K562 (cell line): ENCODE data around the gene INO80E. TPM values are rescaled to one million over a fixed set of nuclear protein-coding genes. Genes with fewer than 3 reads are reported as not detected.
A peak's percentile ranks its signal among the peaks of the same experiment; 100 is the strongest.

Experiments used
- ATAC-seq: fragments of 200-7000 bp; cut with Tn5 transposase; 3 replicates; pipeline ENCODE4 v1.9.1; 2020; ENCODE audit warnings: moderate library complexity
- BruUV-seq: library from RNA; stranded (reverse); fragments of 400-500 nt; replicated peaks from 2 replicates; lab custom pipeline; 2021; lab: Mats Ljungman, UMichigan
- CTCF ChIA-PET: fragments of 300-600 bp; formaldehyde crosslinking; extraction: SDS; loops from one replicate; lab custom pipeline; 2021; ENCODE audit warnings: low intra/inter-chr PET ratio; lab: Yijun Ruan, JAX
- POLR2A ChIA-PET: fragments of 300-600, 350-650 bp; sonication (Branson Sonifier 250); formaldehyde crosslinking; extraction: SDS; loops from one replicate; lab custom pipeline; 2021; ENCODE audit warnings: antibody characterized with exemption, inconsistent platforms; lab: Yijun Ruan, JAX
- DNase-seq, 4 experiments: peaks; one replicate each; pipeline versions ENCODE4 v3.0.0 to v3.0.0-alpha.2; 2011 to 2018; ENCODE audit warnings: low spot score in 3 of 4, mixed read lengths in 3 of 4; ENCODE audit errors: extremely low read depth in 1 of 4
- FAIRE-seq: peaks from 2 replicates; lab custom pipeline; 2011; peaks lifted over from hg19 to GRCh38; lab: Jason Lieb, UNC
- H2AFZ ChIP-seq: 2 replicates; pipeline ENCODE4 v1.6.0; 2011; ENCODE audit warnings: low read depth, low read length, control low read depth, inconsistent platforms
- H3K27ac ChIP-seq: fragments of 200-600 bp; 3 replicates; pipeline ENCODE4 v1.8.0; 2011; ENCODE audit warnings: low read depth, mild to moderate bottlenecking, control low read depth, inconsistent platforms, low read length, moderate library complexity, mixed read lengths; ENCODE audit errors: extremely low read depth
- H3K27me3 ChIP-seq, 2 experiments: fragments of 300-600 bp in 1 of 2; 2 replicates in 1 of 2; 3 replicates in 1 of 2; pipeline versions ENCODE4 v1.6.0 to v1.8.0; 2011; ENCODE audit warnings: inconsistent platforms in 2 of 2, low read length in 2 of 2, mild to moderate bottlenecking in 1 of 2, mixed read lengths in 1 of 2, moderate library complexity in 1 of 2; ENCODE audit not compliant: control insufficient read depth in 2 of 2, insufficient read depth in 2 of 2
- H3K36me3 ChIP-seq: fragments of 300-600 bp; 3 replicates; pipeline ENCODE4 v1.8.0; 2011; ENCODE audit warnings: mild to moderate bottlenecking, low read length, inconsistent platforms; ENCODE audit not compliant: control insufficient read depth, insufficient read depth
- H3K4me1 ChIP-seq, 2 experiments: fragments of 200-600 bp in 1 of 2; replicated peaks in 1 of 2; 2 replicates in 1 of 2; 3 replicates in 1 of 2; pipeline versions ENCODE4 v1.5.1 to v1.8.0; 2011; ENCODE audit warnings: inconsistent platforms in 2 of 2, low read length in 2 of 2, mild to moderate bottlenecking in 1 of 2, mixed read lengths in 1 of 2, moderate library complexity in 1 of 2; ENCODE audit not compliant: control insufficient read depth in 2 of 2, insufficient read depth in 2 of 2
- H3K4me2 ChIP-seq: 2 replicates; pipeline ENCODE4 v1.6.1; 2011; ENCODE audit warnings: low read length, control low read depth, inconsistent platforms, mixed read lengths; ENCODE audit not compliant: insufficient read depth
- H3K4me3 ChIP-seq: fragments of 200-600 bp; sonication (generic), shearing (Covaris generic); 2 replicates; pipeline ENCODE4 v1.5.1; 2016; ENCODE audit warnings: control low read depth, inconsistent platforms
- H3K79me2 ChIP-seq: fragments of 200-600 bp; 3 replicates; pipeline ENCODE4 v1.8.0; 2011; ENCODE audit warnings: low read length, inconsistent platforms; ENCODE audit not compliant: control insufficient read depth, insufficient read depth
- H3K9ac ChIP-seq, 2 experiments: 2 replicates each; pipeline versions ENCODE4 v1.6.0 to v1.6.1; 2011; ENCODE audit warnings: low read depth in 2 of 2, low read length in 2 of 2, control low read depth in 1 of 2, inconsistent platforms in 1 of 2, mild to moderate bottlenecking in 1 of 2, mixed read lengths in 1 of 2; ENCODE audit not compliant: insufficient read depth in 1 of 2
- H3K9me1 ChIP-seq: one replicate; pipeline ENCODE4 v1.6.0; 2011; ENCODE audit warnings: inconsistent platforms, mild to moderate bottlenecking, low read length, moderate library complexity; ENCODE audit not compliant: control insufficient read depth, insufficient read depth
- H3K9me3 ChIP-seq: replicated peaks from 2 replicates; pipeline ENCODE4 v1.5.1; 2011; ENCODE audit warnings: low read depth, low read length, inconsistent platforms; ENCODE audit not compliant: control insufficient read depth, insufficient read depth
- H4K20me1 ChIP-seq: replicated peaks from 2 replicates; pipeline ENCODE4 v1.6.1; 2011; ENCODE audit warnings: low read length, inconsistent platforms, mixed read lengths; ENCODE audit not compliant: control insufficient read depth, insufficient read depth
- CEBPB ChIP-seq: fragments of 450-650 bp; IDR thresholded peaks from 2 replicates; pipeline ENCODE4 v1.6.1; 2016; ENCODE audit warnings: missing genetic modification characterization, missing compliant biosample characterization
- MNT ChIP-seq, 2 experiments: fragments of 450-650 bp; conservative IDR thresholded peaks; 2 replicates each; pipeline ENCODE4 v1.6.1; 2017; ENCODE audit warnings: mild to moderate bottlenecking in 2 of 2, moderate library complexity in 2 of 2
- RBM22 ChIP-seq: fragments of 200-400 bp; formaldehyde crosslinking; IDR thresholded peaks from 2 replicates; pipeline ENCODE4 v1.6.1; 2018; ENCODE audit warnings: low read length, low read depth; ENCODE audit not compliant: poor library complexity, severe bottlenecking
- YY1 ChIP-seq, 3 experiments: IDR thresholded peaks; 2 replicates each; pipeline ENCODE4 v1.6.1; 2011; ENCODE audit warnings: low read length in 2 of 3, mild to moderate bottlenecking in 2 of 3, moderate library complexity in 2 of 3, borderline replicate concordance in 1 of 3, control low read depth in 1 of 3, low read depth in 1 of 3; ENCODE audit not compliant: insufficient read depth in 3 of 3, insufficient replicate concordance in 2 of 3, control insufficient read depth in 1 of 3, insufficient read length in 1 of 3; ENCODE audit errors: extremely low read depth in 1 of 3
- ZFX ChIP-seq: sonication (generic); formaldehyde crosslinking; IDR thresholded peaks from 2 replicates; pipeline ENCODE4 v1.8.0; 2022; ENCODE audit warnings: mild to moderate bottlenecking, missing genetic modification reagents, moderate library complexity
- WGBS: fragments of 100-300 bp; shearing (Covaris generic); methylation state at CpG from one replicate; pipeline ENCODE4 v1.1.6; 2016; ENCODE audit warnings: low coverage, mixed read lengths; ENCODE audit not compliant: insufficient coverage; ENCODE audit errors: missing lambda C conversion rate; 5-methylcytosine and 5-hydroxymethylcytosine counted together
- in situ Hi-C: fragments of 300-500 bp; cut with MboI; formaldehyde crosslinking; loops from 4 replicates; pipeline ENCODE4 v1.15.0; 2018; ENCODE audit warnings: inconsistent platforms, mixed read lengths
- intact Hi-C: fragments of 100-400 bp; cut with micrococcal nuclease; formaldehyde crosslinking; loops from 2 replicates; pipeline ENCODE4 v1.14.2; 2022
- polyA plus RNA-seq, 8 experiments: library from polyadenylated mRNA; depleted of rRNA in 4 of 8; stranded (reverse) in 5 of 8; unstranded in 3 of 8; fragments of >200 nt; fragmentation: Nextera tagmentation in 2 of 8; fragmentation: Illumina TruSeq in 1 of 8; extraction: Ambion mirVana in 2 of 8; extraction: Trizol in 1 of 8; gene quantifications; 2 replicates each; pipeline versions ENCODE4 v1.2.1 to v1.2.3, GENCODE V29; 2011 to 2014; ENCODE audit warnings: inconsistent platforms in 1 of 8, missing spikeins in 1 of 8
- total RNA-seq, 7 experiments: library from RNA; depleted of rRNA in 6 of 7; stranded (reverse); fragments of >200 nt in 6 of 7; fragmentation: Illumina TruSeq in 2 of 7; extraction: Trizol in 2 of 7; gene quantifications; 2 replicates each; pipeline versions ENCODE4 v1.2.1 to v1.2.3, GENCODE V29; 2011 to 2021; ENCODE audit warnings: low replicate concordance in 1 of 7
- TF ChIP-seq, protein P1 (sequence below): fragments of 200-800 bp; sonication (Bioruptor generic); IDR thresholded peaks from 2 replicates; pipeline ENCODE4 v1.6.1; 2017; ENCODE audit warnings: missing genetic modification characterization, missing compliant biosample characterization
- TF ChIP-seq, protein P2 (sequence below): sonication (generic); formaldehyde crosslinking; IDR thresholded peaks from 2 replicates; pipeline ENCODE4 v1.8.0; 2022; ENCODE audit warnings: mild to moderate bottlenecking, missing genetic modification reagents
- TF ChIP-seq, protein P3 (sequence below): sonication (generic); formaldehyde crosslinking; IDR thresholded peaks from 2 replicates; pipeline ENCODE4 v1.8.1; 2023; ENCODE audit warnings: missing genetic modification reagents, mild to moderate bottlenecking, borderline replicate concordance
- TF ChIP-seq, protein P4 (sequence below): IDR thresholded peaks from 2 replicates; pipeline ENCODE4 v1.6.1; 2011; ENCODE audit not compliant: insufficient read length; ENCODE audit errors: extremely low read depth

The INO80E gene
- total and polyA plus RNA-seq, 9 of the 15 experiments (the other 6 are each of a cell fraction or from before 2014, with no cell fraction given), result 0.31 to 102 (median 49.3) TPM

GRCh38 chr16:29951625-29952365 lies 44.2 kb upstream of the INO80E start:
- 66% methylated on average over 8 of the region's 8 CpGs for WGBS
- H3K27me3 ChIP-seq, result no peaks in the 10 kb centered on the region
- peaks cover 9% of the 10 kb centered on the region for H3K9me3 ChIP-seq
- no peak overlapping the region for H3K4me3 ChIP-seq
- H3K36me3 ChIP-seq, result no peaks in the 10 kb centered on the region
- CTCF ChIA-PET, result no interaction called here
- no peaks in the 10 kb centered on the region for H3K9me1 ChIP-seq
- H3K9ac ChIP-seq, result no peak overlapping the region
- H3K4me1 ChIP-seq, result peaks cover 0 to 3% of the 10 kb centered on the region in 2 experiments; a peak in 1 of 5 replicates
- peak overlapping the region; percentile 22; the same call in 1 of the 2 replicates for H2AFZ ChIP-seq
- H3K4me2 ChIP-seq, result no peak overlapping the region
- no peaks in the 10 kb centered on the region for H4K20me1 ChIP-seq
- POLR2A ChIA-PET, result interaction anchor here (0.6 kb wide), 1 partner anchor 9 kb away, joined by 4 read pairs; no protein-coding TSS in a partner anchor
- DNase-seq (no peak), FAIRE-seq (no peak), ATAC-seq (peak; percentile 45; the same call in 2 of the 3 replicates)
- intact Hi-C loops (no loop called here), in situ Hi-C loops (no loop called here)
- no peak overlapping the region for H3K27ac ChIP-seq
- no TSS peak for BruUV-seq
- no peaks in the 10 kb centered on the region for H3K79me2 ChIP-seq
- TF ChIP-seq, protein P1, sequence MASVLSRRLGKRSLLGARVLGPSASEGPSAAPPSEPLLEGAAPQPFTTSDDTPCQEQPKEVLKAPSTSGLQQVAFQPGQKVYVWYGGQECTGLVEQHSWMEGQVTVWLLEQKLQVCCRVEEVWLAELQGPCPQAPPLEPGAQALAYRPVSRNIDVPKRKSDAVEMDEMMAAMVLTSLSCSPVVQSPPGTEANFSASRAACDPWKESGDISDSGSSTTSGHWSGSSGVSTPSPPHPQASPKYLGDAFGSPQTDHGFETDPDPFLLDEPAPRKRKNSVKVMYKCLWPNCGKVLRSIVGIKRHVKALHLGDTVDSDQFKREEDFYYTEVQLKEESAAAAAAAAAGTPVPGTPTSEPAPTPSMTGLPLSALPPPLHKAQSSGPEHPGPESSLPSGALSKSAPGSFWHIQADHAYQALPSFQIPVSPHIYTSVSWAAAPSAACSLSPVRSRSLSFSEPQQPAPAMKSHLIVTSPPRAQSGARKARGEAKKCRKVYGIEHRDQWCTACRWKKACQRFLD (CRISPR knock-in tag), result no peak
- TF ChIP-seq MNT (conservative IDR thresholded peaks at IDR 0.05), result no peak
- TF ChIP-seq, protein P2, sequence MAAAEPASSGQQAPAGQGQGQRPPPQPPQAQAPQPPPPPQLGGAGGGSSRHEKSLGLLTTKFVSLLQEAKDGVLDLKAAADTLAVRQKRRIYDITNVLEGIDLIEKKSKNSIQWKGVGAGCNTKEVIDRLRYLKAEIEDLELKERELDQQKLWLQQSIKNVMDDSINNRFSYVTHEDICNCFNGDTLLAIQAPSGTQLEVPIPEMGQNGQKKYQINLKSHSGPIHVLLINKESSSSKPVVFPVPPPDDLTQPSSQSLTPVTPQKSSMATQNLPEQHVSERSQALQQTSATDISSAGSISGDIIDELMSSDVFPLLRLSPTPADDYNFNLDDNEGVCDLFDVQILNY (CRISPR knock-in tag), result no peak
- no peak for TF ChIP-seq CEBPB
- no peak for TF ChIP-seq YY1 (IDR thresholded peaks at IDR 0.05; ENCODE audit: borderline replicate concordance in 1 of 3, control insufficient read depth in 1 of 3, extremely low read depth in 1 of 3, insufficient read depth in 3 of 3, insufficient read length in 1 of 3, insufficient replicate concordance in 2 of 3, low read depth in 1 of 3, low read length in 2 of 3)
- TF ChIP-seq, protein P3, sequence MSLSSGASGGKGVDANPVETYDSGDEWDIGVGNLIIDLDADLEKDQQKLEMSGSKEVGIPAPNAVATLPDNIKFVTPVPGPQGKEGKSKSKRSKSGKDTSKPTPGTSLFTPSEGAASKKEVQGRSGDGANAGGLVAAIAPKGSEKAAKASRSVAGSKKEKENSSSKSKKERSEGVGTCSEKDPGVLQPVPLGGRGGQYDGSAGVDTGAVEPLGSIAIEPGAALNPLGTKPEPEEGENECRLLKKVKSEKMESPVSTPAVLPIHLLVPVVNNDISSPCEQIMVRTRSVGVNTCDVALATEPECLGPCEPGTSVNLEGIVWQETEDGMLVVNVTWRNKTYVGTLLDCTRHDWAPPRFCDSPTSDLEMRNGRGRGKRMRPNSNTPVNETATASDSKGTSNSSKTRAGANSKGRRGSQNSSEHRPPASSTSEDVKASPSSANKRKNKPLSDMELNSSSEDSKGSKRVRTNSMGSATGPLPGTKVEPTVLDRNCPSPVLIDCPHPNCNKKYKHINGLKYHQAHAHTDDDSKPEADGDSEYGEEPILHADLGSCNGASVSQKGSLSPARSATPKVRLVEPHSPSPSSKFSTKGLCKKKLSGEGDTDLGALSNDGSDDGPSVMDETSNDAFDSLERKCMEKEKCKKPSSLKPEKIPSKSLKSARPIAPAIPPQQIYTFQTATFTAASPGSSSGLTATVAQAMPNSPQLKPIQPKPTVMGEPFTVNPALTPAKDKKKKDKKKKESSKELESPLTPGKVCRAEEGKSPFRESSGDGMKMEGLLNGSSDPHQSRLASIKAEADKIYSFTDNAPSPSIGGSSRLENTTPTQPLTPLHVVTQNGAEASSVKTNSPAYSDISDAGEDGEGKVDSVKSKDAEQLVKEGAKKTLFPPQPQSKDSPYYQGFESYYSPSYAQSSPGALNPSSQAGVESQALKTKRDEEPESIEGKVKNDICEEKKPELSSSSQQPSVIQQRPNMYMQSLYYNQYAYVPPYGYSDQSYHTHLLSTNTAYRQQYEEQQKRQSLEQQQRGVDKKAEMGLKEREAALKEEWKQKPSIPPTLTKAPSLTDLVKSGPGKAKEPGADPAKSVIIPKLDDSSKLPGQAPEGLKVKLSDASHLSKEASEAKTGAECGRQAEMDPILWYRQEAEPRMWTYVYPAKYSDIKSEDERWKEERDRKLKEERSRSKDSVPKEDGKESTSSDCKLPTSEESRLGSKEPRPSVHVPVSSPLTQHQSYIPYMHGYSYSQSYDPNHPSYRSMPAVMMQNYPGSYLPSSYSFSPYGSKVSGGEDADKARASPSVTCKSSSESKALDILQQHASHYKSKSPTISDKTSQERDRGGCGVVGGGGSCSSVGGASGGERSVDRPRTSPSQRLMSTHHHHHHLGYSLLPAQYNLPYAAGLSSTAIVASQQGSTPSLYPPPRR (CRISPR knock-in tag), result no peak
- TF ChIP-seq, protein P4, sequence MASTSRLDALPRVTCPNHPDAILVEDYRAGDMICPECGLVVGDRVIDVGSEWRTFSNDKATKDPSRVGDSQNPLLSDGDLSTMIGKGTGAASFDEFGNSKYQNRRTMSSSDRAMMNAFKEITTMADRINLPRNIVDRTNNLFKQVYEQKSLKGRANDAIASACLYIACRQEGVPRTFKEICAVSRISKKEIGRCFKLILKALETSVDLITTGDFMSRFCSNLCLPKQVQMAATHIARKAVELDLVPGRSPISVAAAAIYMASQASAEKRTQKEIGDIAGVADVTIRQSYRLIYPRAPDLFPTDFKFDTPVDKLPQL, result no peak
- TF ChIP-seq RBM22, result no peak
- no peak for TF ChIP-seq ZFX (CRISPR knock-in tag)
